HepG2 (cell line): Measurements from ENCODE around the gene NEU1. TPM values are rescaled to one million over a fixed set of nuclear protein-coding genes. Genes with fewer than 3 reads are reported as not detected.

ENCODE experiments used
- ARID3A ChIP-seq: IDR thresholded peaks from 2 replicates; pipeline ENCODE4 v1.6.1; 2012; ENCODE audit warnings: low read depth, low read length, improper control_type of control experiment
- ARID5B ChIP-seq: IDR thresholded peaks from 2 replicates; pipeline ENCODE4 v1.4.0; 2020; ENCODE audit warnings: mild to moderate bottlenecking, missing genetic modification reagents
- HBP1 ChIP-seq: IDR thresholded peaks from 2 replicates; pipeline ENCODE4 v1.6.1; 2016; ENCODE audit warnings: low read depth, control low read depth
- THAP7 ChIP-seq: sonication (generic); formaldehyde crosslinking; IDR thresholded peaks from 2 replicates; pipeline ENCODE4 v1.8.1; 2023; ENCODE audit warnings: mild to moderate bottlenecking, missing genetic modification reagents
- TOE1 ChIP-seq: sonication (generic); formaldehyde crosslinking; IDR thresholded peaks from 2 replicates; pipeline ENCODE4 v1.4.0; 2020; ENCODE audit warnings: mild to moderate bottlenecking, missing genetic modification reagents
- ZGPAT ChIP-seq: IDR thresholded peaks from 2 replicates; pipeline ENCODE4 v1.6.1; 2016; ENCODE audit warnings: mild to moderate bottlenecking
- ZNF263 ChIP-seq: sonication (generic); formaldehyde crosslinking; IDR thresholded peaks from 2 replicates; pipeline ENCODE4 v1.4.0; 2020; ENCODE audit warnings: missing genetic modification reagents
- ZNF33A ChIP-seq: sonication (generic); formaldehyde crosslinking; IDR thresholded peaks from 2 replicates; pipeline ENCODE4 v1.5.1; 2020; ENCODE audit warnings: missing genetic modification reagents, mild to moderate bottlenecking, moderate library complexity, borderline replicate concordance
- ZNF431 ChIP-seq: sonication (generic); formaldehyde crosslinking; IDR thresholded peaks from 2 replicates; pipeline ENCODE4 v1.9.0; 2022; ENCODE audit warnings: missing genetic modification reagents, low read depth, mild to moderate bottlenecking, borderline replicate concordance
- ZNF543 ChIP-seq: sonication (generic); formaldehyde crosslinking; IDR thresholded peaks from 2 replicates; pipeline ENCODE4 v1.4.0; 2020; ENCODE audit warnings: mild to moderate bottlenecking, missing genetic modification reagents
- ZNF703 ChIP-seq: sonication (generic); formaldehyde crosslinking; IDR thresholded peaks from 2 replicates; pipeline ENCODE4 v1.5.1; 2020; ENCODE audit warnings: missing genetic modification reagents, mild to moderate bottlenecking, moderate library complexity, borderline replicate concordance
- ZNF780A ChIP-seq: sonication (generic); formaldehyde crosslinking; IDR thresholded peaks from 2 replicates; pipeline ENCODE4 v1.8.0; 2022; ENCODE audit warnings: mild to moderate bottlenecking, missing genetic modification reagents, moderate library complexity
- polyA plus RNA-seq, 8 experiments: library from polyadenylated mRNA; depleted of rRNA in 3 of 8; stranded (reverse) in 7 of 8; unstranded in 1 of 8; fragments of >200 nt; fragmentation: Illumina TruSeq in 4 of 8; extraction: Trizol in 4 of 8; gene quantifications; 2 replicates each; pipeline versions ENCODE4 v1.2.1 to v1.2.3, GENCODE V29; 2011 to 2016; ENCODE audit warnings: low read depth in 4 of 8, missing spikeins in 1 of 8, mixed read lengths in 1 of 8; ENCODE audit not compliant: insufficient read depth in 1 of 8
- total RNA-seq, 5 experiments: library from RNA; depleted of rRNA; stranded (reverse); fragments of >200 nt; fragmentation: Illumina TruSeq; extraction: Trizol; gene quantifications; 2 replicates each; pipeline ENCODE4 v1.2.3, GENCODE V29; 2016; ENCODE audit warnings: low read depth in 1 of 5

Gene NEU1
- total and polyA plus RNA-seq, 2 of the 13 experiments (the other 11 are each of a cell fraction or from before 2014, with no cell fraction given), result 215 to 297 TPM

- peak; percentile 64 for TF ChIP-seq ZGPAT (CRISPR knock-in tag)
- no peak for TF ChIP-seq ZNF703
- TF ChIP-seq ARID5B (CRISPR knock-in tag), result peak; percentile 48; the same call in 1 of the 2 replicates
- TF ChIP-seq ZNF431 (CRISPR knock-in tag), result no peak; the same call in 1 of the 2 replicates
- TF ChIP-seq ARID3A, result 0 out of 2 replicates have a peak, but pooled peaks have one; percentile 17
- no peak for TF ChIP-seq THAP7 (CRISPR knock-in tag)
- TF ChIP-seq TOE1 (CRISPR knock-in tag), result 0 out of 2 replicates have a peak, but pooled peaks have one; percentile 72
- peak; percentile 88 for TF ChIP-seq HBP1 (CRISPR knock-in tag)
- peak; percentile 53; the same call in 1 of the 2 replicates for TF ChIP-seq ZNF543
- TF ChIP-seq ZNF263, result peak; percentile 67
- no peak for TF ChIP-seq ZNF780A (CRISPR knock-in tag)
- TF ChIP-seq ZNF33A, result no peak
These were observed 35.1 kb downstream of the NEU1 start, which contains the start of gene HSPA1B (continued) for GRCh38 chr6:31827286-31828079.
